HG02852 (cell line): ENCODE results near the gene EDIL3.
A peak's percentile ranks its signal among the peaks of the same experiment; 100 is the strongest.

Source experiments
- ATAC-seq: cut with Tn5 transposase; IDR thresholded peaks from one replicate; pipeline ENCODE4 v1.9.1; 2021; ENCODE audit warnings: mild to moderate bottlenecking, moderate library complexity; ENCODE audit not compliant: unreplicated experiment

The EDIL3 gene

DNA sequence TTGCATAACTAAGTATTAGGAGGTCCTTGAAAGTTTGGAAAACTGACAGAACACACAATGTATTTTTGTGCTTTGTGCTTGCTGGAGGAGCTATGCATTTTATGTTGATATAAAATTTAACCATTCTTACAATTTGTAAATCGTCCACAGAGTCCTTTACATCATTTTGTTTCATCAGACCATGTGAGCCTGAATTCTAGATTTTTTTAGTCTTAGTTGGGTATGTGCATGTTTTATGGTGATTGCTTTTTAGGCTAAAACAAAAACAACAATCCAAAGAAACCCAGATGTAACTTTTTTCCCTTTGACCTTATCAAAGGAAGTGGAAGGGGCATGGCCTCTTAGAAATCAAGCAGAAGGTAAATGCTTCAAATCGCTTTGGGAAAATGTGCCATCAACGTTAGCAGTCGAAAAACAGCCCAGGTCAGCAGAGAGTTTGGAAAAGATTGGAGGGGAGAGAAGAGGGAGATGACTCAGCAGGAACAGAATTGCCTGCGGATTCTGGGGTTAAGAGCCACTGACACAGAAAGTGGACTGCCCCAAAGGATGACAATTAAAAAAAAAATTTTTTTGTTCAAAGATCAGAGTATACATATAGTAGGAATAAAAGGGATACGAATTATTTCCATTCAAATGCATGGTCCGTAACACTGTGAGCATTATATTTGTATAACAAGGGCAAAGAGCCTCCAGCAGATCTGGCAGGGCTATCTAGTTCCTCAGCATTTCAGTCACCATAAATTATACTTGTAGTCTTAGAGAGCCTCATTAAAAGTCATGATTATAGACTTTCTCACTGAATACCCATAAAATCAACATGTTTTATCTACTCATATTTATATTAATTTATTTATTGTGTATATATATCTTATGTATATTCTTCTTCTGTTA is 410.5 kb downstream of the EDIL3 start:
- no peak for ATAC-seq

- no peak for ATAC-seq
Observed at GRCh38 chr5:83972909-83973308, 411.8 kb downstream of the EDIL3 start.

GRCh38 chr5:83972236-83972635 is 412.4 kb downstream of the EDIL3 start:
- ATAC-seq: no peak

GRCh38 chr5:83967417-83967816 is 417.3 kb downstream of the EDIL3 start:
- ATAC-seq: no peak

- ATAC-seq: no peak
Observed at GRCh38 chr5:83965441-83965840, 419.2 kb downstream of the EDIL3 start.

DNA sequence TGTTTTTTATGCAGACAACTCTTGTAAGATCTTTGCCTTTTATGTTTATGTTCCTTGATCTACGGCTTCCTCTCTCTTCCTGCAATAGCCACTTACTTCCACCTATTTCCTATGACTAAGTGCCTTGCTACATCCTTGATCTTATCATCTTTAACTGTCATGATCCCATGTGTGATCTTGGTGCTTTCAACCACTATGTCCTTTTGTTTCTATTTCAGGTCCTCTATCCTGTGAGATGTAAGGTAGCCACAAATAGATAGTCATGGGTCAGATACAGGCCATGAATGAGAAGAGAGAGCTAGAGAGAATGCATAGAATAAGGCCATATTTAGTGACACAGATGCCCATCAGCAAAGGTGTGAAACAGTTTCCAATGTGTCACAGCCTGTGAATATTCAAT is 420.4 kb downstream of the EDIL3 start:
- no peak for ATAC-seq

GRCh38 chr5:83957188-83957587 is 427.5 kb downstream of the EDIL3 start:
- no peak for ATAC-seq

GRCh38 chr5:83956386-83956785 is 428.3 kb downstream of the EDIL3 start:
- ATAC-seq: no peak

GRCh38 chr5:83955916-83956315 is 428.8 kb downstream of the EDIL3 start:
- ATAC-seq: no peak

- ATAC-seq: no peak
Observed at GRCh38 chr5:83947763-83948162, 436.9 kb downstream of the EDIL3 start.

DNA sequence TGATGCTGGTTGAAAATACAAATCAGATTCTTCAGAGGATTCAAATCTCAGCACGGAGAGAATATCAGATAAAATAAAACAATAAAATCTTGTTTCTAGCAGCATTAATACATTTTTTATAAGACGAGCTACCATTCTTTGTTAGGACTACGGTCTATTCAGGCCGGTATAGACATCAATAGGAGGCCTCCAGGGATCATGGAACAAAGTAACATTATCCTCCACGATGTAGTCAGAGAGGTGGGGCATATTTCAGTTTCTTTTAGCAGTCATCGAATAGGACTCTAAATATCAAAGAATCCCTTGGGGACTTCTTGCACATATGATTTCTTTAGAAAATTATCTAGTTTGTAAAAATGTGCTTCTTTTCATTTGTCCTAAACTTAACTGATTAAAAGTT is 438.2 kb downstream of the EDIL3 start:
- ATAC-seq: no peak

DNA sequence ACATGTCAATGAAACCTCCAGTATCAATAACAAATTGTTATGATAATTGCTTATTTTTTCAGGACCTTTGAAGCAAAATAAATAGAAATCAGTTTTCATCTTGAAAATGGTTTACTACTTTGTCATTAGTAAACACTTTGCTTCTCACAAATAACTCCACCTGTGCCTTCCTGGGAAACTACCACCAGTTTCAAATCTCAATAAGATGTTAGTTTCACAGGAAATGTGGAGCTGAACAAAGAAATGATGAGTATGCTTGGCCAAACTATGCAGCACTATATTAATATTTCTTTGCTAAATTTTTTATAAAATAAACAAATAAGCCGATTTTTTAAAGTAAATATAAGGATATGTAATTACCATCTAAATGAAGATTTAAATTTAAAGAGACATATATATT is 442.5 kb downstream of the EDIL3 start:
- no peak for ATAC-seq

- no peak for ATAC-seq
Observed at GRCh38 chr5:83937837-83938236, 446.8 kb downstream of the EDIL3 start.

DNA sequence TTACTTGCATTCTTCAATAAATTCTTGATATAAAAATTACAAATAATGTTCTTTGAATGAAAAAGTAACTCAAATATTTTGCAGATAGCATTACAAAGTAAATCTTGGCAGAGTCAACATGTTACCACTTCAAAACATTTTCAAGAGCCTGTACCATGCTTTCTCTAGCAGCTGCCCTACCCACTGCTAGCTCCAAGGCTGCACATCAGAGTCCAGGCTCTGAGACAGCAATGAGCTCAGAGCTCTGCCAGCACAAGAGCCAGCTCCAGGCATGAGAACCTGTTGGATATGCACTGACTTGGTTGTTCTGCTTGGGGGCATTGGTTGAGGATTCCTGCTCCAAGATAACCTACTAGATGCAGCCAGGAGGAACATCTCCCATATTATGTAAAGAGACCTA is 452.7 kb downstream of the EDIL3 start:
- no peak for ATAC-seq

DNA sequence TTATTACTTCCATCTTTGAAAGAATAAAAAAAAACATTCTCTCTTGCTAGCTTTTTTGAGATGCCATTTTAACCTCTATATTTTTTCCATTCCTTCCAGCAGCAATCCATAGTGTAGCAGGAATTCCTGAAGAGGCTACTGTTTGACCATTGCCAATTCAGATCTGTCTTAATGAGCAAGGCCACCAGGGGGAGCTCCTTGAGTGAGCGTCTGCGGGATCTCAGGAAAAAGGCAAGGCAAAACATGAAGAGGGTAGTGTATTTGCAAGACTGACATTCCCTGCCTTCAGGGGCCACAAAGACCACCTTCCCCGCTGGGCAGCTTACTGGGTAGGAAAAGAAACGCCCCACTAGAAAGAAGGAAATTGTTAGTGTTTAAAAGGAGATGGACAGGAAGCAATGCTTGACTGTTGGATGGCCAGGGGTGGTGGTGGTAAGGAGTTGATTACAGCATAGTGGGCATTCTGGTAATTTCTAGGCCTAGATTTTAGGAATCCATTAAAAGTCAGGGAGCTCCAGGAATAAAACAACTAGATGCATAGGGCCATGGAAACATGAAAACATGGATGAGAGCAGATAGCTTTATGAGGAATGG is 457.4 kb downstream of the EDIL3 start:
- peak; percentile 70 for ATAC-seq

GRCh38 chr5:83925955-83926337 is 458.7 kb downstream of the EDIL3 start:
- no peak for ATAC-seq

GRCh38 chr5:83925321-83925954 is 459.2 kb downstream of the EDIL3 start:
- ATAC-seq: no peak

- ATAC-seq: no peak
Observed at GRCh38 chr5:83924891-83925290, 459.8 kb downstream of the EDIL3 start.

GRCh38 chr5:83924171-83924570 is 460.5 kb downstream of the EDIL3 start:
- ATAC-seq: no peak

DNA sequence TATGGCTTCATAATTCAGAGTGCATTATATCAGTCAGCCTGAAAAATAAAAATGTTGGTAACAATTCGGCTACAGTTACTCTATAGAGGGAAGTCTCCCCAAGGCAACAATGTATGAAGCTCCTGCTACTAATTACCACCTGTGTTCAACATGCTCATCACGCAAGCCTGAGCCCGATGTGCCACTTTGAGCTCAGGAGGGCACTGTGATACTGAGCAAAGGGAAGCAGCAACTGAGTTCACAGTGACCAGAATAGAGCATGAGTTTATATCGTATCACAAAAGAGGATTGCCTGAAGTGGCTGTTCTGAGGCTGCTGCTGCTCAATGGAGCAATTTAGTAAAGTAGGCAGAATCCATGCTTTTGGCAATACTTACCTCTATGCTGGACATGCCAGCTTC is 462.0 kb downstream of the EDIL3 start:
- ATAC-seq: no peak

DNA sequence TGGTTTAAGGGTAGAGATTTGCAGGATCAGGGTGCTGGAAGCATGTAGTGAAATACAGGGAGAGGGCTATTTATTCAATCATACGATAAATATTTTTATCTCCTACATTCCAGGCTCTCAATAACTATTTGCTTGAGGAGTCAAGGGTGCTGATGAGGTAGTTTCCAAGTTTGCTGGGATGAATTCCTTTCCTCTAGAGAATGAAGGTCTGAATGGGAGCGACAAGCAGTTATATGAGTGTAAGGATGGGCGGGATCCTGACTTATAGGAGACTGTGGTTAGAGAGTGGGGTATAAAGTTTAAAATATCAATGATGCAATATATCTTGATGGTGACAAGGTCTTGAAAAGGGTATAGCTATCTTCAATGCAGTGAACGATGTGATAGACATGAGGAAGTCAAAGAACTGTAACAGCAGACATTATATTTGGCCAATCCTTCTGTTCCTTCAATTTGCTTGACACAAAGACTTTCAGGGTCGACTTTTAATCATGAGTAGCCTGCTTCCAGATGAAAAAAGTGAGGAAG is 462.9 kb downstream of the EDIL3 start:
- no peak for ATAC-seq
